HFFc6 (cell line): ENCODE measurements around the gene TENM4. TPM values are rescaled to one million over a fixed set of nuclear protein-coding genes. Genes with fewer than 3 reads are reported as not detected.

Experiments
- DNase-seq: peaks from one replicate; pipeline ENCODE4 v3.0.0-alpha.2; 2018
- H3K27ac Mint-ChIP-seq: 2 replicates; pipeline ENCODE4 v1.8.0; 2020; ENCODE audit warnings: mild to moderate bottlenecking, mixed read lengths
- H3K27me3 Mint-ChIP-seq: 2 replicates; pipeline ENCODE4 v1.8.0; 2021; ENCODE audit warnings: mild to moderate bottlenecking, moderate library complexity, mixed read lengths; ENCODE audit not compliant: insufficient read depth
- H3K36me3 Mint-ChIP-seq: 2 replicates; pipeline ENCODE4 v1.8.0; 2021; ENCODE audit warnings: low read depth, mixed read lengths
- H3K4me1 Mint-ChIP-seq: 2 replicates; pipeline ENCODE4 v1.8.0; 2020; ENCODE audit warnings: low read depth, mixed read lengths
- H3K4me3 Mint-ChIP-seq: 2 replicates; pipeline ENCODE4 v1.8.0; 2020; ENCODE audit warnings: mild to moderate bottlenecking, moderate library complexity, mixed read lengths
- H3K9me3 Mint-ChIP-seq: 2 replicates; pipeline ENCODE4 v1.8.0; 2020; ENCODE audit warnings: mild to moderate bottlenecking, mixed read lengths
- CTCF ChIP-seq: fragments of 200-600 bp; sonication (generic); IDR thresholded peaks from 2 replicates; pipeline ENCODE4 v1.5.0; 2021; ENCODE audit warnings: antibody characterized with exemption, mild to moderate bottlenecking
- total RNA-seq, 6 experiments: library from RNA; stranded (reverse); fragmentation: NEBNext Ultra II Directional; extraction: Animal tissue kit (Norgen Biotek cat#: 25700); gene quantifications; 2 replicates in 1 of 6; 3 replicates in 5 of 6; pipeline ENCODE4 v1.2.3, GENCODE V29; 2021

The TENM4 gene
- total RNA-seq, 6 experiments from 2014 or later: 20.9 to 45.5 (median 26.5) TPM

- no peak overlapping the region for H3K27ac Mint-ChIP-seq
- H3K4me1 Mint-ChIP-seq: no peaks in the 10 kb centered on the region
- no peak for DNase-seq
- no peak overlapping the region for H3K4me3 Mint-ChIP-seq
- H3K27me3 Mint-ChIP-seq: peaks cover 2% of the 10 kb centered on the region
- no peaks in the 10 kb centered on the region for H3K36me3 Mint-ChIP-seq
- no peak for TF ChIP-seq CTCF
- H3K9me3 Mint-ChIP-seq: no peaks in the 10 kb centered on the region
Measured at GRCh38 chr11:79033833-79034232, 407.0 kb downstream of the TENM4 start.

- Mint-ChIP-seq H3K27me3 (peaks cover 8% of the 10 kb centered on the region), H3K4me1 (peaks cover 25% of the 10 kb centered on the region), H3K4me3 (no peak overlapping the region)
Measured at GRCh38 chr11:79030448-79030847, 410.4 kb downstream of the TENM4 start.

GRCh38 chr11:79028225-79028624, 412.6 kb downstream of the TENM4 start:
- H3K36me3 Mint-ChIP-seq: no peaks in the 10 kb centered on the region
- DNase-seq: no peak
- H3K27me3 Mint-ChIP-seq: peaks cover 9% of the 10 kb centered on the region
- no peak overlapping the region for H3K4me3 Mint-ChIP-seq
- TF ChIP-seq CTCF: no peak
- peaks cover 26% of the 10 kb centered on the region for H3K4me1 Mint-ChIP-seq
- no peaks in the 10 kb centered on the region for H3K9me3 Mint-ChIP-seq
- no peak overlapping the region for H3K27ac Mint-ChIP-seq

More at GRCh38 chr11:79030448-79030847, 410.4 kb downstream of the TENM4 start:
- TF ChIP-seq CTCF: no peak
- no peaks in the 10 kb centered on the region for H3K36me3 Mint-ChIP-seq
- no peaks in the 10 kb centered on the region for H3K9me3 Mint-ChIP-seq
- H3K27ac Mint-ChIP-seq: no peak overlapping the region
- DNase-seq: no peak

GRCh38 chr11:79026803-79027445, 413.9 kb downstream of the TENM4 start:
- peak; percentile 50 for DNase-seq
- Mint-ChIP-seq H3K27me3 (peaks cover 9% of the 10 kb centered on the region), H3K9me3 (no peaks in the 10 kb centered on the region), H3K27ac (no peak overlapping the region), H3K36me3 (no peaks in the 10 kb centered on the region; the same call in 1 of the 2 replicates), H3K4me1 (peaks cover 26% of the 10 kb centered on the region), H3K4me3 (no peak overlapping the region)
- no peak for TF ChIP-seq CTCF

- no peak overlapping the region for H3K27ac Mint-ChIP-seq
- peaks cover 9% of the 10 kb centered on the region for H3K27me3 Mint-ChIP-seq
- no peaks in the 10 kb centered on the region for H3K9me3 Mint-ChIP-seq
- peaks cover 8% of the 10 kb centered on the region for H3K36me3 Mint-ChIP-seq
- H3K4me3 Mint-ChIP-seq: no peak overlapping the region
- TF ChIP-seq CTCF: no peak
- DNase-seq: no peak
- peaks cover 39% of the 10 kb centered on the region for H3K4me1 Mint-ChIP-seq
Measured at GRCh38 chr11:79025622-79026021, 415.2 kb downstream of the TENM4 start.
